ENCODE data around the gene WRAP53.

The WRAP53 gene

DNA sequence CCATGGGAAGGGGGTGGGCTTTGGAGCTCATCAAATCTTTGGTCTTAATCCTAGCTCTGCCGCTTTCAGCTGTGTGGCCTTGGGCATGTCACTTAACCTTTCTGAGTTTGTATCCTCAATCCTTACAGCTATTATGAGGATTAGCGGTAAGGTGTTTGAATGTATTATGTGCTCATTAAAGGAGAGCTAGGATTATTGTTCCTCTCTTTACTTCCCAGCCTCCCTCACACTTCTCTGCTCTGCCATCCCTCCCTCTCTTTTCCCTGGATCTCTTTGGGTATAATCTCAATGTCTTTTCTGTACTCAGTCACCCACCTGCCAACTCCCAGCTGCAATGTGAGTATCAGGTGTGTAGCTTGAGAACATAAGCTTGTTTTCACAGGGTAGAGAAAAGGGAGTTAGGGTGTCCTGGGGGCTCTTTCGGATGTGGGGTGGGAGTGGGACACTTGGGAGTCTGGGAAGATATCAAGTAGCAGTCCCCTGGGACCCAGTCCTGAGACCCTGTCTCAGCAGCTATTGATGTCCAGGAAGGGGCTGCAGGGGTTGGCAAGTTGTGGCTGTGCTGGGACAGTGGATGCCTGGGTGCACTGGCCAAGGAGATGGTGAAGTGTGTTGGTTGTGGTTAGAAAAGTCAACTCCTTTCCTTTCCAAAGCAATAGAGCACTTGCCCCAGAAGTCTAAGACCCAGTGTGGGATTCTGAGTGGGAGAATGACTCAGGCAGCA is 18.5 kb downstream of the WRAP53 start:
- no peak overlapping the region for H3K27ac ChIP-seq
- TF ChIP-seq ZFX (IDR thresholded peaks at IDR 0.05): no peak
- TF ChIP-seq, protein P1, sequence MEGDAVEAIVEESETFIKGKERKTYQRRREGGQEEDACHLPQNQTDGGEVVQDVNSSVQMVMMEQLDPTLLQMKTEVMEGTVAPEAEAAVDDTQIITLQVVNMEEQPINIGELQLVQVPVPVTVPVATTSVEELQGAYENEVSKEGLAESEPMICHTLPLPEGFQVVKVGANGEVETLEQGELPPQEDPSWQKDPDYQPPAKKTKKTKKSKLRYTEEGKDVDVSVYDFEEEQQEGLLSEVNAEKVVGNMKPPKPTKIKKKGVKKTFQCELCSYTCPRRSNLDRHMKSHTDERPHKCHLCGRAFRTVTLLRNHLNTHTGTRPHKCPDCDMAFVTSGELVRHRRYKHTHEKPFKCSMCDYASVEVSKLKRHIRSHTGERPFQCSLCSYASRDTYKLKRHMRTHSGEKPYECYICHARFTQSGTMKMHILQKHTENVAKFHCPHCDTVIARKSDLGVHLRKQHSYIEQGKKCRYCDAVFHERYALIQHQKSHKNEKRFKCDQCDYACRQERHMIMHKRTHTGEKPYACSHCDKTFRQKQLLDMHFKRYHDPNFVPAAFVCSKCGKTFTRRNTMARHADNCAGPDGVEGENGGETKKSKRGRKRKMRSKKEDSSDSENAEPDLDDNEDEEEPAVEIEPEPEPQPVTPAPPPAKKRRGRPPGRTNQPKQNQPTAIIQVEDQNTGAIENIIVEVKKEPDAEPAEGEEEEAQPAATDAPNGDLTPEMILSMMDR (conservative IDR thresholded peaks at IDR 0.05): no peak

DNA sequence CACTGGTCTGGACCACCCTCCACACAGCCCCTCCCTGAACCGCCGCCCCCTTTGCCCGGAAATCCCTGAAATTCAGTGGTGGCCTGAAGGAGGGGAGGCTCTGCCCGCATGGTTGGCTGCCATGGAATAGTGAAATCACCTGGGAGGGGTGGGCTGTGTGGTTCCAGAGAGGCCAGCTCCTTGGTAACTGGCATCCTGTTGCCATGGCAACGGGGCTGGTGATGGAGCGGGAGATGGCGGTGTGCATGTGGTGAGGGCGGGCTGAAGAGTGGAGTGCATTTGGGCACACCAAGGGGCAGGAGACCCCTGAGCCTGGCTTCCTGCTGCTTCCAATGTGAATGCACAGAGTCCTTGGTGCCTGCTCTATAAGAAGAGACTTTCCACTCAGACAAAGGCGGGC is 19.2 kb downstream of the WRAP53 start:
- TF ChIP-seq ZFX (IDR thresholded peaks at IDR 0.05): no peak
- TF ChIP-seq, protein P1 (conservative IDR thresholded peaks at IDR 0.05): no peak
- no peak overlapping the region for H3K27ac ChIP-seq

DNA sequence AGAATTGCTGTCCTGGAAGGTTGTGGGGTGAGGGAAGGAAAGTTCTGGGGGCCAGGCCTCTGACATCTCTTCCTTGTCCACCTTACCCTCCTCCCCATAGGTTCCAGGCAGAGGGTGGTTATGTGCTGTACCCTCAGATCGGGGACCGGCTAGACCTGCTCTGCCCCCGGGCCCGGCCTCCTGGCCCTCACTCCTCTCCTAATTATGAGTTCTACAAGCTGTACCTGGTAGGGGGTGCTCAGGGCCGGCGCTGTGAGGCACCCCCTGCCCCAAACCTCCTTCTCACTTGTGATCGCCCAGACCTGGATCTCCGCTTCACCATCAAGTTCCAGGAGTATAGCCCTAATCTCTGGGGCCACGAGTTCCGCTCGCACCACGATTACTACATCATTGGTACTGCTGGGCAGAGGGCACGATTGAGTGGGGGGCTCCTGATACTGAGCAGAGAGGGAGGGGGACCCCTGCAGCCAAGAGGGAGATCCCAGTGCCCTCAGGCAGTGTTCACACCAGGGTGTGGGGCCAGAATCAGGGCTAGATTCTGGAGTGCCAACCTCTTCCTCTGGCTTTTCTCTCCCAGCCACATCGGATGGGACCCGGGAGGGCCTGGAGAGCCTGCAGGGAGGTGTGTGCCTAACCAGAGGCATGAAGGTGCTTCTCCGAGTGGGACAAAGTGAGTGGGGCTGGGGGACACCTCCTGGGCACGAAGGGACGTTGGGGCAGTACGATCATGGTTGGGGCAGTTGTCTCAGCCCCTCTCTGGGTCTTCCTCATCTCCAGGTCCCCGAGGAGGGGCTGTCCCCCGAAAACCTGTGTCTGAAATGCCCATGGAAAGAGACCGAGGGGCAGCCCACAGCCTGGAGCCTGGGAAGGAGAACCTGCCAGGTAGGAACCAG is 19.8 kb downstream of the WRAP53 start:
- no peak overlapping the region for H3K27ac ChIP-seq
- no peak for TF ChIP-seq ZFX (IDR thresholded peaks at IDR 0.05)
- TF ChIP-seq, protein P1 (conservative IDR thresholded peaks at IDR 0.05): no peak

DNA sequence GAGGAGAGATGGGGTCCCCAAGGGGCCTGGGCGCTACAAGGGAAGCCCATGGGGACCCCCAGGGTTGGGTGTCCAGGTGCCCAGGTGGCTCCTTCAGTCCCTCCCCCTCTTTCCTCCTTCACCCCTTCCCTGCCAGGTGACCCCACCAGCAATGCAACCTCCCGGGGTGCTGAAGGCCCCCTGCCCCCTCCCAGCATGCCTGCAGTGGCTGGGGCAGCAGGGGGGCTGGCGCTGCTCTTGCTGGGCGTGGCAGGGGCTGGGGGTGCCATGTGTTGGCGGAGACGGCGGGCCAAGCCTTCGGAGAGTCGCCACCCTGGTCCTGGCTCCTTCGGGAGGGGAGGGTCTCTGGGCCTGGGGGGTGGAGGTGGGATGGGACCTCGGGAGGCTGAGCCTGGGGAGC is 20.8 kb downstream of the WRAP53 start:
- TF ChIP-seq, protein P1 (conservative IDR thresholded peaks at IDR 0.05): no peak
- TF ChIP-seq ZFX (IDR thresholded peaks at IDR 0.05): no peak
- H3K27ac ChIP-seq: no peak overlapping the region

DNA sequence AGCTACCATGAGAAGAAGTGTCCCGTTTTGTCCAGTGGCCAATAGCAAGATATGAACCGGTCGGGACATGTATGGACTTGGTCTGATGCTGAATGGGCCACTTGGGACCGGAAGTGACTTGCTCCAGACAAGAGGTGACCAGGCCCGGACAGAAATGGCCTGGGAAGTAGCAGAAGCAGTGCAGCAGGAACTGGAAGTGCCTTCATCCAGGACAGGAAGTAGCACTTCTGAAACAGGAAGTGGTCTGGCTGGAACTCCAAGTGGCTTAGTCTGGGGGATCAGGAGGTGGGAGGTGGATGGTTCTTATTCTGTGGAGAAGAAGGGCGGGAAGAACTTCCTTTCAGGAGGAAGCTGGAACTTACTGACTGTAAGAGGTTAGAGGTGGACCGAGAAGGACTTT is 22.0 kb downstream of the WRAP53 start:
- H3K27ac ChIP-seq: no peak overlapping the region
- TF ChIP-seq, protein P1 (conservative IDR thresholded peaks at IDR 0.05): no peak
- no peak for TF ChIP-seq ZFX (IDR thresholded peaks at IDR 0.05)

DNA sequence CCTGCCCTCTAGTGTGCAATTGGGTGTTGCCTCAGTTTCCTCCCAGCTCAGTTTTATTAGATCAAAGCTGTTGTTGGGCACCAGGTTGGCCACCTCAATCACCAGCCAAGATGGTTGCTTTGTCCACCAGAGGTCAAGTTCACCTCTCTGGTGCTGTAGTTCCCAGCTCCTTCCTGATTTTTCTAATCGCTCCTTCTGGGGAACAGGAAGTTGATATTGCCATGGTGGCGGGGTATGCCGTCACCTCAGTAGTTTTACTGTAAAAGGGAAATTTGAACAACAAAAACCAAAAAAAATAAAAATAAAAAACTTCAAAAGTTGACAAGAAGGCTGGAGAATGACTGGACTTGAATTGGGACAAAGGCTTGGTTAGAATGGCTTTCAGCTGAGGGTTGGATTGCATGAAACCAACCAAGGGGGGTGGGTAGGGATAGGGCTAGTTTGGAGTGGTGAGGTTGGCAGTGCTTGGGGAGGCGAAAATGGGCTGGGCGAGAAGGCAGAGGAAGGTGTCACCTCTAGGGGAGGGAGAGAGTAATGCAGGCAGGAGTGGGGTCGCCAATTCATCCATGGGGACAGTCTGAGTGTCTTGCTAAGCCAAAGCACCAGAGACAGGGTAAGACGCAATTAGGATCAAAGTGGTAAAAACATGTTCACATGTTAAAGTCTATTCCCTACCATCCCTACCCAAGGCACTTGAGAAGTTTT is 22.9 kb downstream of the WRAP53 start:
- no peak overlapping the region for H3K27ac ChIP-seq
- no peak for TF ChIP-seq ZFX (IDR thresholded peaks at IDR 0.05)
- TF ChIP-seq, protein P1 (conservative IDR thresholded peaks at IDR 0.05): no peak

Data from C4-2B (cell line).